ENCODE data around the gene RAB4A.

DNA sequence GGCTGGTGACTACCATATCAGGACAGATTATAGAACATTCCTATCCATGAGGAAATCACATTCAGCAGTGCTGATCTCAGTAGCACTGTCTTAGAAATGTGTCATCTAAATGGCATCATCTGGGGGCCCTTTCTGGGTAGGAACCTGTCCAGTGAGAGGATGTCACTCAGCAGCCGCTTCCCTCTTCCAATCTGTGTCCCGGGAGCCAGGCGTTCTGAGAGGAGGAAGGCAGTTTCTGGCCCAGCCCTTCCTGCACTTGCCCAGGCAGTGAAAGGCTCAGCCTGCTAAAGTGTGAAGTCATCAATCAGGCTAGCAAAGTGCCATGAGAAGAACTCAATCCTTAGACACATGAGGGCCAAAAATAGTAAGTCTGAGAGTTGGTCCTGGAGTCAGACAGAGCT, 25.6 kb downstream of the RAB4A start:
- TF ChIP-seq POLR2A (IDR thresholded peaks at IDR 0.05): no peak
- TF ChIP-seq, protein P1, sequence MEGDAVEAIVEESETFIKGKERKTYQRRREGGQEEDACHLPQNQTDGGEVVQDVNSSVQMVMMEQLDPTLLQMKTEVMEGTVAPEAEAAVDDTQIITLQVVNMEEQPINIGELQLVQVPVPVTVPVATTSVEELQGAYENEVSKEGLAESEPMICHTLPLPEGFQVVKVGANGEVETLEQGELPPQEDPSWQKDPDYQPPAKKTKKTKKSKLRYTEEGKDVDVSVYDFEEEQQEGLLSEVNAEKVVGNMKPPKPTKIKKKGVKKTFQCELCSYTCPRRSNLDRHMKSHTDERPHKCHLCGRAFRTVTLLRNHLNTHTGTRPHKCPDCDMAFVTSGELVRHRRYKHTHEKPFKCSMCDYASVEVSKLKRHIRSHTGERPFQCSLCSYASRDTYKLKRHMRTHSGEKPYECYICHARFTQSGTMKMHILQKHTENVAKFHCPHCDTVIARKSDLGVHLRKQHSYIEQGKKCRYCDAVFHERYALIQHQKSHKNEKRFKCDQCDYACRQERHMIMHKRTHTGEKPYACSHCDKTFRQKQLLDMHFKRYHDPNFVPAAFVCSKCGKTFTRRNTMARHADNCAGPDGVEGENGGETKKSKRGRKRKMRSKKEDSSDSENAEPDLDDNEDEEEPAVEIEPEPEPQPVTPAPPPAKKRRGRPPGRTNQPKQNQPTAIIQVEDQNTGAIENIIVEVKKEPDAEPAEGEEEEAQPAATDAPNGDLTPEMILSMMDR (IDR thresholded peaks at IDR 0.05): no peak

Data from Peyer's patch (tissue), 4 donors.